Endothelial cell of umbilical vein (primary cell): Measurements from ENCODE around the gene KCNC4. TPM values are rescaled to one million over a fixed set of nuclear protein-coding genes. Genes with fewer than 3 reads are reported as not detected.

ENCODE experiments used
- BruUV-seq: library from RNA; stranded (reverse); fragments of 400-500 nt; replicated peaks from 2 replicates; lab custom pipeline; 2021; lab: Mats Ljungman, UMichigan
- CTCF ChIA-PET: fragments of 300-600, 350-600 bp; sonication (Branson Sonifier 250); formaldehyde crosslinking; loops from one replicate; lab custom pipeline; 2021; ENCODE audit warnings: antibody characterized with exemption, inconsistent platforms; lab: Charles Lee
- POLR2A ChIA-PET: fragments of 300-600, 350-600 bp; sonication (Branson Sonifier 250); formaldehyde crosslinking; loops from one replicate; lab custom pipeline; 2021; ENCODE audit warnings: antibody characterized with exemption, inconsistent platforms; lab: Charles Lee
- DNase-seq: peaks from one replicate; pipeline ENCODE4 v3.0.0-alpha.2; 2011; ENCODE audit warnings: low read depth, low spot score
- FAIRE-seq: peaks from 2 replicates; lab custom pipeline; 2011; peaks lifted over from hg19 to GRCh38; lab: Jason Lieb, UNC
- H2AFZ ChIP-seq: 2 replicates; pipeline ENCODE4 v1.6.0; 2012; ENCODE audit warnings: low read depth, low read length, control low read depth, inconsistent platforms
- H3K27ac ChIP-seq: 2 replicates; pipeline ENCODE4 v1.5.1; 2011; ENCODE audit warnings: low read depth, mild to moderate bottlenecking, control low read depth, low read length, moderate library complexity; ENCODE audit not compliant: insufficient read depth
- H3K27me3 ChIP-seq, 2 experiments: 2 replicates each; pipeline versions ENCODE4 v1.6.0 to v1.6.1; 2011; ENCODE audit warnings: low read length in 2 of 2, mixed read lengths in 1 of 2; ENCODE audit not compliant: control insufficient read depth in 2 of 2, insufficient read depth in 2 of 2
- H3K36me3 ChIP-seq, 2 experiments: 2 replicates in 1 of 2; 3 replicates in 1 of 2; pipeline ENCODE4 v1.5.1; 2011; ENCODE audit warnings: low read length in 2 of 2, mild to moderate bottlenecking in 1 of 2, moderate library complexity in 1 of 2; ENCODE audit not compliant: control insufficient read depth in 2 of 2, insufficient read depth in 2 of 2; ENCODE audit errors: extremely low read depth in 1 of 2
- H3K4me1 ChIP-seq: 3 replicates; pipeline ENCODE4 v1.5.1; 2011; ENCODE audit warnings: mild to moderate bottlenecking, low read length; ENCODE audit not compliant: control insufficient read depth, insufficient read depth; ENCODE audit errors: extremely low read depth
- H3K4me2 ChIP-seq: 2 replicates; pipeline ENCODE4 v1.6.1; 2011; ENCODE audit warnings: low read length, control low read depth, mixed read lengths; ENCODE audit not compliant: insufficient read depth
- H3K4me3 ChIP-seq, 3 experiments: fragments of 200-600 bp in 1 of 3; sonication (generic), shearing (Covaris generic) in 1 of 3; replicated peaks in 1 of 3; 2 replicates each; pipeline ENCODE4 v1.5.1; 2011 to 2016; ENCODE audit warnings: control low read depth in 3 of 3, low read length in 3 of 3, mild to moderate bottlenecking in 2 of 3, inconsistent platforms in 1 of 3, low read depth in 1 of 3, moderate library complexity in 1 of 3; ENCODE audit not compliant: insufficient read depth in 1 of 3
- H3K79me2 ChIP-seq: 2 replicates; pipeline ENCODE4 v1.6.0; 2012; ENCODE audit warnings: low read length, inconsistent platforms; ENCODE audit not compliant: control insufficient read depth, insufficient read depth
- H3K9ac ChIP-seq: replicated peaks from 2 replicates; pipeline ENCODE3; 2011; ENCODE audit warnings: low read length, control low read depth; ENCODE audit not compliant: insufficient read depth; ENCODE audit errors: extremely low read depth
- H3K9me1 ChIP-seq: replicated peaks from 3 replicates; pipeline ENCODE4 v1.6.0; 2011; ENCODE audit warnings: mild to moderate bottlenecking, low read length; ENCODE audit not compliant: control insufficient read depth, insufficient read depth; ENCODE audit errors: extremely low read depth
- H3K9me3 ChIP-seq: replicated peaks from 2 replicates; pipeline ENCODE4 v1.5.1; 2012; ENCODE audit warnings: low read length, inconsistent platforms; ENCODE audit not compliant: control insufficient read depth, insufficient read depth
- H4K20me1 ChIP-seq: replicated peaks from 2 replicates; pipeline ENCODE3; 2011; ENCODE audit warnings: mild to moderate bottlenecking, low read length; ENCODE audit not compliant: control insufficient read depth, insufficient read depth; ENCODE audit errors: extremely low read depth
- EZH2 ChIP-seq: IDR thresholded peaks from 2 replicates; pipeline ENCODE4 v1.6.1; 2012; ENCODE audit warnings: borderline replicate concordance, low read depth, mild to moderate bottlenecking, moderate library complexity, low read length, inconsistent platforms; ENCODE audit not compliant: severe bottlenecking
- FOS ChIP-seq: IDR thresholded peaks from 2 replicates; pipeline ENCODE4 v1.6.1; 2011; ENCODE audit warnings: mild to moderate bottlenecking, low read length, moderate library complexity, borderline replicate concordance; ENCODE audit not compliant: insufficient read depth
- GATA2 ChIP-seq: IDR thresholded peaks from 2 replicates; pipeline ENCODE4 v1.7.0; 2011; ENCODE audit warnings: low read depth, mild to moderate bottlenecking, moderate library complexity, mixed read lengths, low read length; ENCODE audit not compliant: insufficient read length, insufficient read depth
- JUN ChIP-seq: IDR thresholded peaks from 2 replicates; pipeline ENCODE4 v1.6.1; 2011; ENCODE audit warnings: borderline replicate concordance, low read depth; ENCODE audit not compliant: insufficient read length, insufficient read depth
- MYC ChIP-seq: IDR thresholded peaks from one replicate; pipeline ENCODE4 v1.6.1; 2011; ENCODE audit warnings: mild to moderate bottlenecking, low read depth, low read length
- POLR2A ChIP-seq: IDR thresholded peaks from 2 replicates; pipeline ENCODE4 v1.6.1; 2012; ENCODE audit warnings: low read depth, mild to moderate bottlenecking, control low read depth, low read length
- POLR2AphosphoS5 ChIP-seq: IDR thresholded peaks from 2 replicates; pipeline ENCODE4 v1.6.1; 2012; ENCODE audit warnings: low read depth, mild to moderate bottlenecking, control low read depth, low read length, moderate library complexity; ENCODE audit not compliant: insufficient read depth
- dilution Hi-C: fragments of 300-500 bp; cut with MboI; formaldehyde crosslinking; loops from one replicate; pipeline ENCODE4 v1.15.0; 2019; ENCODE audit warnings: low sequenced_read_pairs; ENCODE audit not compliant: extremely low pct_ligation_motif_present
- intact Hi-C: fragments of 100-400 bp; cut with micrococcal nuclease; formaldehyde crosslinking; loops from one replicate; pipeline ENCODE4 v1.10.0; 2022
- polyA plus RNA-seq, 4 experiments: library from polyadenylated mRNA; depleted of rRNA in 3 of 4; stranded (reverse) in 3 of 4; unstranded in 1 of 4; fragments of >200 nt; gene quantifications; 2 replicates each; pipeline versions ENCODE4 v1.2.1 to v1.2.3, GENCODE V29; 2011 to 2012; ENCODE audit warnings: missing spikeins in 1 of 4
- total RNA-seq: library from RNA; stranded (reverse); gene quantifications from 2 replicates; pipeline ENCODE4 v1.2.3, GENCODE V29; 2021
- TF ChIP-seq, protein P1 (sequence below): IDR thresholded peaks from 2 replicates; pipeline ENCODE4 v1.6.1; 2011; ENCODE audit not compliant: insufficient read depth, insufficient read length
- TF ChIP-seq, protein P2 (sequence below), 2 donors: IDR thresholded peaks; 1 replicate in 1 of 2; 2 replicates in 1 of 2; pipeline ENCODE4 v1.5.1; 2011; ENCODE audit warnings: low read length in 2 of 2, mild to moderate bottlenecking in 2 of 2, moderate library complexity in 2 of 2, control low read depth in 1 of 2, inconsistent platforms in 1 of 2, low read depth in 1 of 2; ENCODE audit not compliant: insufficient read depth in 1 of 2; ENCODE audit errors: extremely low read depth in 1 of 2

The KCNC4 gene
- total and polyA plus RNA-seq, 2 donors (not counting 3 experiments of a cell fraction or from before 2014, with no cell fraction given): 6.7 to 22.5 TPM

DNA sequence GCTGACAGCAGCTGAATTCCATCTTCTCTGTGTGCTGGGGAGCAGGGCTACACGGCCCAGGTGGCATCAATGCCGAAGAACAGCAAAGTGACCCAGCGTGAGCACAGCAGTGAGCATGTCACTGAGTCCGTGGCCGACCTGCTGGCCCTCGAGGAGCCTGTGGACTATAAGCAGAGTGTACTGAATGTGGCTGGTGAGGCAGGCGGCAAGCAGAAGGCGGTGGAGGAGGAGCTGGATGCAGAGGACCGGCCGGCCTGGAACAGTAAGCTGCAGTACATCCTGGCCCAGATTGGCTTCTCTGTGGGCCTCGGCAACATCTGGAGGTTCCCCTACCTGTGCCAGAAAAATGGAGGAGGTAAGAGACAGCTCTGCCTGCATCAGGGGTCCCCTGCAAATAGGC, 43.3 kb upstream of the KCNC4 start:
- peaks cover 0 to 2% of the 10 kb centered on the region in 2 experiments for H3K27me3 ChIP-seq
- CTCF ChIA-PET: interaction anchor here (1.3 to 2.0 kb wide), 4 partner anchors 19 to 329 kb away, joined by 3 to 7 read pairs (median 3); no protein-coding TSS in a partner anchor
- POLR2A ChIA-PET: no interaction called here
- H3K9me1 ChIP-seq: no peaks in the 10 kb centered on the region
- no peaks in the 10 kb centered on the region for H4K20me1 ChIP-seq
- BruUV-seq: no TSS peak
- no peak for DNase-seq
- dilution Hi-C loops: no loop called here
- no peaks in the 10 kb centered on the region for H3K4me1 ChIP-seq
- no peaks in the 10 kb centered on the region for H3K79me2 ChIP-seq
- H3K27ac ChIP-seq: no peak overlapping the region
- no peak for FAIRE-seq
- TF ChIP-seq FOS (no peak), EZH2 (no peak), MYC (no peak), POLR2AphosphoS5 (no peak)
- TF ChIP-seq, protein P1, sequence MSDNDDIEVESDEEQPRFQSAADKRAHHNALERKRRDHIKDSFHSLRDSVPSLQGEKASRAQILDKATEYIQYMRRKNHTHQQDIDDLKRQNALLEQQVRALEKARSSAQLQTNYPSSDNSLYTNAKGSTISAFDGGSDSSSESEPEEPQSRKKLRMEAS: no peak
- intact Hi-C loops: no loop called here
- H3K4me3 ChIP-seq: no peak overlapping the region
- H3K9me3 ChIP-seq: no peaks in the 10 kb centered on the region
- H3K9ac ChIP-seq: no peak overlapping the region
- H3K36me3 ChIP-seq: no peaks in the 10 kb centered on the region
- H3K4me2 ChIP-seq: no peak overlapping the region
- no peak overlapping the region for H2AFZ ChIP-seq

DNA sequence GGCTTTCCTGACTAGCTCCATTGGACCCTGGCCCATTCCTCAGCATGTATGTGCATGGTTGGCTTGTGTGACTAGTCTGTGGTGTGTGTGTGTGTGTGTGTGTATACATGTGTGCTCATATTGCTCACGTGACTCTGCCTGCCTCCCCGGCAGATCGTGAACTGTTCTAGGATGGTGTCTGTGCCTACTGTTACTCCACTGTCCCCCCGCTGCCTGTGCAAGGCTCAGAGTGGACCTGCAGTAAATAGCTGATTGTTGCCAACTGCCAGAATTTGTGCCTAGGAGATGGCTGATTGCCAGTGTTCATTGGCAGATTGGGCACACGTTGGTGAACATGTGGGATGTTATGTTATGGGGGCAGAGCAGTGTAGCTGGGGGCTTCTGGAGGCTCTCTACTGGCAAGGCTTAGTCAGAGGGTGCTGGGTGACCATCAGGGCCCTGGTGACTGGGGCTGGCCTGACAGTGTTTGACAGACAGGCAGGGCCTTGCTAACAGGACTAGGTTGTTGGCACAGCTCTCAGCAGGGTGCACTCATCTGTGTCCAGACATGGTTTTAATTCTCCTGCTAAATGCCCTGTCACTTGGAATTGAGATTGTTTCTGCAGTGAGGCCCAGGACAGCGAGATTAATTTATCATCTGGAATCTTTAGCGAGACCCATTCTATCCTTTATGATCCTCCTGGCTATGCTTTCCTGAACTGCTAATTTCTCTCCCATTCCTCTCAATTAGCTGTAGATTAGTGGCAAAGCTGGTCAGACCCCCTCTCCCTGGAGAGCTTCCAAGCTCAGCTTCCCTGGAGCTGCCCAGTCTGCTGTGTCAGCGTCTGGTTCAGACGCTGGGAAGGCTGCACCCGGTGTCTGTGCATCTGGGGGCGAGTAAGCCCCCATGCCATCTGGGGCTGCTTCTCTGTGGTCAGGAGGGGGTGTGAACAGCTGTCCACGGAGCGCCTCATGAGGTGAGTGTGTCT, 39.1 kb upstream of the KCNC4 start:
- no peak for TF ChIP-seq JUN
- TF ChIP-seq POLR2A: no peak
- TF ChIP-seq FOS: no peak
- no peak for TF ChIP-seq EZH2
- TF ChIP-seq, protein P1: no peak
- no peak for TF ChIP-seq GATA2
- TF ChIP-seq, protein P2, sequence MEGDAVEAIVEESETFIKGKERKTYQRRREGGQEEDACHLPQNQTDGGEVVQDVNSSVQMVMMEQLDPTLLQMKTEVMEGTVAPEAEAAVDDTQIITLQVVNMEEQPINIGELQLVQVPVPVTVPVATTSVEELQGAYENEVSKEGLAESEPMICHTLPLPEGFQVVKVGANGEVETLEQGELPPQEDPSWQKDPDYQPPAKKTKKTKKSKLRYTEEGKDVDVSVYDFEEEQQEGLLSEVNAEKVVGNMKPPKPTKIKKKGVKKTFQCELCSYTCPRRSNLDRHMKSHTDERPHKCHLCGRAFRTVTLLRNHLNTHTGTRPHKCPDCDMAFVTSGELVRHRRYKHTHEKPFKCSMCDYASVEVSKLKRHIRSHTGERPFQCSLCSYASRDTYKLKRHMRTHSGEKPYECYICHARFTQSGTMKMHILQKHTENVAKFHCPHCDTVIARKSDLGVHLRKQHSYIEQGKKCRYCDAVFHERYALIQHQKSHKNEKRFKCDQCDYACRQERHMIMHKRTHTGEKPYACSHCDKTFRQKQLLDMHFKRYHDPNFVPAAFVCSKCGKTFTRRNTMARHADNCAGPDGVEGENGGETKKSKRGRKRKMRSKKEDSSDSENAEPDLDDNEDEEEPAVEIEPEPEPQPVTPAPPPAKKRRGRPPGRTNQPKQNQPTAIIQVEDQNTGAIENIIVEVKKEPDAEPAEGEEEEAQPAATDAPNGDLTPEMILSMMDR (IDR thresholded peaks at IDR 0.05; ENCODE audit: extremely low read depth in 1 of 2, insufficient read depth in 1 of 2, low read depth in 1 of 2, low read length in 2 of 2): no peak
- no peak for TF ChIP-seq POLR2AphosphoS5
- TF ChIP-seq MYC: no peak
- no peaks in the 10 kb centered on the region for H3K9me3 ChIP-seq
- no peaks in the 10 kb centered on the region for H3K36me3 ChIP-seq
- no peak overlapping the region for H3K27ac ChIP-seq
- H3K4me1 ChIP-seq: no peaks in the 10 kb centered on the region
- intact Hi-C loops (no loop called here), dilution Hi-C loops (no loop called here)
- no peak overlapping the region for H3K9ac ChIP-seq
- H3K9me1 ChIP-seq: no peaks in the 10 kb centered on the region
- no peak for DNase-seq
- no peaks in the 10 kb centered on the region for H4K20me1 ChIP-seq
- POLR2A ChIA-PET: no interaction called here
- CTCF ChIA-PET: no interaction called here
- no peak overlapping the region for H2AFZ ChIP-seq
- no peak overlapping the region for H3K4me2 ChIP-seq
- no peak overlapping the region for H3K4me3 ChIP-seq
- H3K27me3 ChIP-seq: peaks cover 0 to 4% of the 10 kb centered on the region in 2 experiments
- H3K79me2 ChIP-seq: no peaks in the 10 kb centered on the region
- no TSS peak for BruUV-seq
- no peak for FAIRE-seq
